HEK293 (cell line): ENCODE results near the gene PRSS8.

ENCODE experiments used
- BCL6B ChIP-seq: fragments of 450-650 bp; formaldehyde crosslinking; IDR thresholded peaks from 2 replicates; pipeline ENCODE4 v1.5.1; 2017; ENCODE audit warnings: missing biosample characterization, missing genetic modification characterization
- CTCF ChIP-seq: fragments of 450-650 bp; formaldehyde crosslinking; IDR thresholded peaks from 2 replicates; pipeline ENCODE4 v1.5.1; 2016; ENCODE audit warnings: missing biosample characterization, missing genetic modification characterization
- REST ChIP-seq: fragments of 450-650 bp; formaldehyde crosslinking; IDR thresholded peaks from 2 replicates; pipeline ENCODE4 v1.5.1; 2016; ENCODE audit warnings: missing biosample characterization, missing genetic modification characterization
- SCRT1 ChIP-seq: fragments of 450-650 bp; formaldehyde crosslinking; IDR thresholded peaks from 2 replicates; pipeline ENCODE4 v1.5.1; 2016; ENCODE audit warnings: missing biosample characterization, missing genetic modification characterization, borderline replicate concordance
- TCF7L2 ChIP-seq: IDR thresholded peaks from 2 replicates; pipeline ENCODE4 v1.6.1; 2011; ENCODE audit warnings: low read depth, mild to moderate bottlenecking, inconsistent platforms, low read length, moderate library complexity, borderline replicate concordance
- ZNF146 ChIP-seq: fragments of 450-650 bp; formaldehyde crosslinking; IDR thresholded peaks from 2 replicates; pipeline ENCODE4 v1.5.1; 2016; ENCODE audit warnings: missing biosample characterization, missing genetic modification characterization
- ZNF16 ChIP-seq: fragments of 450-650 bp; formaldehyde crosslinking; IDR thresholded peaks from 2 replicates; pipeline ENCODE4 v1.5.1; 2016; ENCODE audit warnings: low read depth, missing biosample characterization, missing genetic modification characterization
- ZNF350 ChIP-seq: fragments of 450-650 bp; formaldehyde crosslinking; IDR thresholded peaks from 2 replicates; pipeline ENCODE4 v1.5.0; 2017; ENCODE audit warnings: missing biosample characterization, mild to moderate bottlenecking, missing genetic modification characterization
- ZNF423 ChIP-seq: fragments of 450-650 bp; formaldehyde crosslinking; IDR thresholded peaks from 2 replicates; pipeline ENCODE4 v1.5.1; 2016; ENCODE audit warnings: missing biosample characterization, missing genetic modification characterization
- ZNF518A ChIP-seq: fragments of 450-650 bp; formaldehyde crosslinking; conservative IDR thresholded peaks from 2 replicates; pipeline ENCODE4 v1.5.1; 2016; ENCODE audit warnings: low read depth, missing biosample characterization, missing genetic modification characterization
- ZNF548 ChIP-seq: fragments of 450-650 bp; formaldehyde crosslinking; IDR thresholded peaks from 2 replicates; pipeline ENCODE4 v1.5.1; 2016; ENCODE audit warnings: missing biosample characterization, missing genetic modification characterization
- TF ChIP-seq, protein P1 (sequence below): sonication (generic); formaldehyde crosslinking; IDR thresholded peaks from 2 replicates; pipeline ENCODE4 v1.8.1; 2022; ENCODE audit warnings: mild to moderate bottlenecking, moderate library complexity, missing genetic modification reagents

GRCh38 chr16:31108794-31109558 lies 26.6 kb downstream of the PRSS8 start:
- TF ChIP-seq ZNF518A (tag by site-specific recombination): no peak
- no peak for TF ChIP-seq TCF7L2
- no peak for TF ChIP-seq CTCF (tag by site-specific recombination)
- no peak for TF ChIP-seq ZNF548 (tag by site-specific recombination)
- TF ChIP-seq ZNF350 (tag by site-specific recombination): no peak
- TF ChIP-seq ZNF423 (tag by site-specific recombination): no peak
- TF ChIP-seq REST (tag by site-specific recombination): no peak
- no peak for TF ChIP-seq BCL6B (tag by site-specific recombination)
- no peak for TF ChIP-seq ZNF146 (tag by site-specific recombination)
- TF ChIP-seq ZNF16 (tag by site-specific recombination): no peak
- TF ChIP-seq SCRT1 (tag by site-specific recombination): no peak
- TF ChIP-seq, protein P1, sequence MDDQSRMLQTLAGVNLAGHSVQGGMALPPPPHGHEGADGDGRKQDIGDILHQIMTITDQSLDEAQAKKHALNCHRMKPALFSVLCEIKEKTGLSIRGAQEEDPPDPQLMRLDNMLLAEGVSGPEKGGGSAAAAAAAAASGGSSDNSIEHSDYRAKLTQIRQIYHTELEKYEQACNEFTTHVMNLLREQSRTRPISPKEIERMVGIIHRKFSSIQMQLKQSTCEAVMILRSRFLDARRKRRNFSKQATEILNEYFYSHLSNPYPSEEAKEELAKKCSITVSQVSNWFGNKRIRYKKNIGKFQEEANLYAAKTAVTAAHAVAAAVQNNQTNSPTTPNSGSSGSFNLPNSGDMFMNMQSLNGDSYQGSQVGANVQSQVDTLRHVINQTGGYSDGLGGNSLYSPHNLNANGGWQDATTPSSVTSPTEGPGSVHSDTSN (CRISPR knock-in tag): no peak
